HG02759 (cell line): ENCODE results near the gene NR3C2.

Experiments
- ATAC-seq: cut with Tn5 transposase; IDR thresholded peaks from one replicate; pipeline ENCODE4 v1.9.1; 2021; ENCODE audit warnings: mild to moderate bottlenecking, moderate library complexity; ENCODE audit not compliant: unreplicated experiment

NR3C2 gene

GRCh38 chr4:148441986-148442831 is at the start of gene NR3C2:
NR3C2 (minus strand) TSS chr4:148442414.
- ATAC-seq, result peak; percentile 94

GRCh38 chr4:148487181-148487580 is 45.0 kb upstream of the NR3C2 start:
- no peak for ATAC-seq

- ATAC-seq, result no peak
These were observed 39.4 kb upstream of the NR3C2 start for GRCh38 chr4:148481636-148482035.

GRCh38 chr4:148477276-148477675 is 35.1 kb upstream of the NR3C2 start:
- no peak for ATAC-seq

- ATAC-seq, result no peak
These were observed 27.7 kb upstream of the NR3C2 start for GRCh38 chr4:148469938-148470337.

GRCh38 chr4:148454835-148455234 is 12.6 kb upstream of the NR3C2 start:
- ATAC-seq, result no peak

GRCh38 chr4:148453833-148454232 is 11.6 kb upstream of the NR3C2 start:
- ATAC-seq, result no peak

GRCh38 chr4:148452970-148453369 is 10.8 kb upstream of the NR3C2 start:
- no peak for ATAC-seq

- ATAC-seq, result no peak
These were observed 7.7 kb upstream of the NR3C2 start for GRCh38 chr4:148449921-148450320.

GRCh38 chr4:148448141-148448540 is 5.9 kb upstream of the NR3C2 start:
- no peak for ATAC-seq

- ATAC-seq, result no peak
These were observed 5.5 kb upstream of the NR3C2 start for GRCh38 chr4:148447681-148448080.

- ATAC-seq, result no peak
These were observed 3.7 kb upstream of the NR3C2 start for GRCh38 chr4:148445860-148446330.

- ATAC-seq, result peak; percentile 16
These were observed 3.1 kb upstream of the NR3C2 start for GRCh38 chr4:148445071-148445859.

- ATAC-seq, result peak; percentile 2
These were observed 2.3 kb upstream of the NR3C2 start for GRCh38 chr4:148444296-148445070.

- ATAC-seq, result no peak
These were observed 1.5 kb upstream of the NR3C2 start for GRCh38 chr4:148443512-148444295.

- no peak for ATAC-seq
These were observed 758 bp upstream of the NR3C2 start for GRCh38 chr4:148442832-148443511.

- no peak for ATAC-seq
These were observed 609 bp downstream of the NR3C2 start for GRCh38 chr4:148441624-148441985.

GRCh38 chr4:148438047-148438446 is 4.2 kb downstream of the NR3C2 start:
- no peak for ATAC-seq

GRCh38 chr4:148437439-148437838 is 4.8 kb downstream of the NR3C2 start:
- no peak for ATAC-seq

- no peak for ATAC-seq
These were observed 5.7 kb downstream of the NR3C2 start for GRCh38 chr4:148436512-148436911.
